ENCODE data around the gene ARL4C. TPM values are rescaled to one million over a fixed set of nuclear protein-coding genes. Genes with fewer than 3 reads are reported as not detected.

The ARL4C gene
- total RNA-seq, 1 donor from 2014 or later: 29.5 TPM

GRCh38 chr2:234469972-234470371 lies 26.9 kb downstream of the ARL4C start:
- DNase-seq (ENCODE audit: low read depth, low spot score): no peak
- Mint-ChIP-seq H3K4me1 (no peaks in the 10 kb centered on the region), H3K36me3 (ENCODE audit: low read depth) (no peaks in the 10 kb centered on the region), H3K27ac (ENCODE audit: unreplicated experiment) (no peak overlapping the region), H3K4me3 (no peak overlapping the region), H3K9me3 (peaks cover 5% of the 10 kb centered on the region), H3K27me3 (ENCODE audit: low read depth) (no peaks in the 10 kb centered on the region)
- TF ChIP-seq CTCF (conservative IDR thresholded peaks at IDR 0.05): no peak

- no peak overlapping the region for H3K4me3 Mint-ChIP-seq
- no peaks in the 10 kb centered on the region for H3K27me3 Mint-ChIP-seq (ENCODE audit: low read depth)
- H3K4me1 Mint-ChIP-seq: no peaks in the 10 kb centered on the region
- no peaks in the 10 kb centered on the region for H3K36me3 Mint-ChIP-seq (ENCODE audit: low read depth)
- DNase-seq (ENCODE audit: low read depth, low spot score): no peak
- TF ChIP-seq CTCF (conservative IDR thresholded peaks at IDR 0.05): no peak
- peaks cover 5% of the 10 kb centered on the region for H3K9me3 Mint-ChIP-seq
- H3K27ac Mint-ChIP-seq (ENCODE audit: unreplicated experiment): no peak overlapping the region
Observed at GRCh38 chr2:234469251-234469845, 27.5 kb downstream of the ARL4C start.

GRCh38 chr2:234468503-234468902 lies 28.4 kb downstream of the ARL4C start:
- no peak for TF ChIP-seq CTCF (conservative IDR thresholded peaks at IDR 0.05)
- Mint-ChIP-seq H3K4me1 (no peaks in the 10 kb centered on the region), H3K27ac (ENCODE audit: unreplicated experiment) (no peak overlapping the region), H3K27me3 (ENCODE audit: low read depth) (no peaks in the 10 kb centered on the region), H3K4me3 (no peak overlapping the region), H3K9me3 (peaks cover 3% of the 10 kb centered on the region), H3K36me3 (ENCODE audit: low read depth) (no peaks in the 10 kb centered on the region)
- no peak for DNase-seq (ENCODE audit: low read depth, low spot score)

GRCh38 chr2:234467289-234467688 lies 29.6 kb downstream of the ARL4C start:
- Mint-ChIP-seq H3K36me3 (ENCODE audit: low read depth) (no peaks in the 10 kb centered on the region), H3K4me3 (no peak overlapping the region), H3K4me1 (no peaks in the 10 kb centered on the region), H3K9me3 (peaks cover 3% of the 10 kb centered on the region), H3K27me3 (ENCODE audit: low read depth) (no peaks in the 10 kb centered on the region), H3K27ac (ENCODE audit: unreplicated experiment) (no peak overlapping the region)
- DNase-seq (ENCODE audit: low read depth, low spot score): no peak
- TF ChIP-seq CTCF (conservative IDR thresholded peaks at IDR 0.05): no peak

- H3K27ac Mint-ChIP-seq (ENCODE audit: unreplicated experiment): no peak overlapping the region
- H3K4me3 Mint-ChIP-seq: no peak overlapping the region
- H3K27me3 Mint-ChIP-seq (ENCODE audit: low read depth): no peaks in the 10 kb centered on the region
- DNase-seq (ENCODE audit: low read depth, low spot score): no peak
- H3K9me3 Mint-ChIP-seq: peaks cover 3% of the 10 kb centered on the region
- TF ChIP-seq CTCF (conservative IDR thresholded peaks at IDR 0.05): no peak
- H3K36me3 Mint-ChIP-seq (ENCODE audit: low read depth): no peaks in the 10 kb centered on the region
- H3K4me1 Mint-ChIP-seq: no peaks in the 10 kb centered on the region
Observed at GRCh38 chr2:234464291-234464645, 32.6 kb downstream of the ARL4C start.

All from neural crest cell (in vitro differentiated cells).